Upper lobe of left lung (tissue), 4 donors: ENCODE measurements around the gene POU2F3.

Experiments
- EP300 ChIP-seq, 4 donors: sonication (generic); formaldehyde crosslinking; IDR thresholded peaks; one replicate each; pipeline ENCODE4 v1.5.1; 2017; ENCODE audit warnings: antibody characterized with exemption in 4 of 4, control low read depth in 2 of 4
- POLR2A ChIP-seq, 4 donors: fragments of 450-650 bp; IDR thresholded peaks; one replicate each; pipeline ENCODE4 v1.5.1; 2016 to 2017; ENCODE audit warnings: antibody characterized with exemption in 4 of 4, mild to moderate bottlenecking in 2 of 4
- TF ChIP-seq, protein P1 (sequence below), 6 experiments: fragments of 450-650 bp in 4 of 6; fragments of 200-600 bp in 2 of 6; sonication (generic) in 2 of 6; IDR thresholded peaks; one replicate each; pipeline ENCODE4 v1.5.1; 2016 to 2019; ENCODE audit warnings: antibody characterized with exemption in 6 of 6

DNA sequence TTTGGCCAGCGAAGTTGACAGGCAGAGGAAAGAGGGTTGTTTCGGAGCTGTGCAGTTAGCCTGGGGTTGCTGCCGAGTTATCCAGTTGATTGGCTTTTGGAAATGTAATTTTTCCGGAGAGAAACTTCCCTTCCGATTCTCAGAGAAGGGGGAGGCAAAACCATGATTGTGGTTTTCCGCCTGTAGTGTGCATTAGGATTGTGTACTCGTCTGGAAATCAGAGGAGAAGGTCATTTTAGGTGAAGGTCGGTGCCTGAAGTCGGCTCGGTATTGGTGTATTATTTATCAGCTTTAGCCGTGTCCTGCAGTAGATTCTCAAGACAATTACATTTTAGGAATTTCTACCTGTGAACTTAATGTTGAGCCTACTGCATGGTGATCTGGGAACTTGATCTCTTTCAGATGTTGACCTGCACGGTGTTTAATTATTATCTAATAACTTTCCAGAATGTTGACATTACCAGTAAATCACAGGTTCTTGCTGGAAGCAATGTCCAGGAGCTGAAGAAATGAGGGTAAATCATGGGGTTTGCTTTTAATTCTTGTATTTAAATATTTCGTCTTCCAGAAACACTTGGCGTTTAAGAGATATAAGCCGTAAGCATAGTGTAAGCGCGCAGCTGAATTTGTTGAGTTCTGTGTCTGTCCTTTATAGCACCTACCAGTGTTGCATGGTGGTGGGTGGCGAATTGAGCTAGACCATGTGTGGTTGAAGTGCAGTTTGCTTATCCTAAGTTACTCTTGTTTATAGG, 97.6 kb downstream of the POU2F3 start:
- TF ChIP-seq POLR2A (IDR thresholded peaks at IDR 0.05) (no peak), EP300 (IDR thresholded peaks at IDR 0.05) (no peak)
- TF ChIP-seq, protein P1, sequence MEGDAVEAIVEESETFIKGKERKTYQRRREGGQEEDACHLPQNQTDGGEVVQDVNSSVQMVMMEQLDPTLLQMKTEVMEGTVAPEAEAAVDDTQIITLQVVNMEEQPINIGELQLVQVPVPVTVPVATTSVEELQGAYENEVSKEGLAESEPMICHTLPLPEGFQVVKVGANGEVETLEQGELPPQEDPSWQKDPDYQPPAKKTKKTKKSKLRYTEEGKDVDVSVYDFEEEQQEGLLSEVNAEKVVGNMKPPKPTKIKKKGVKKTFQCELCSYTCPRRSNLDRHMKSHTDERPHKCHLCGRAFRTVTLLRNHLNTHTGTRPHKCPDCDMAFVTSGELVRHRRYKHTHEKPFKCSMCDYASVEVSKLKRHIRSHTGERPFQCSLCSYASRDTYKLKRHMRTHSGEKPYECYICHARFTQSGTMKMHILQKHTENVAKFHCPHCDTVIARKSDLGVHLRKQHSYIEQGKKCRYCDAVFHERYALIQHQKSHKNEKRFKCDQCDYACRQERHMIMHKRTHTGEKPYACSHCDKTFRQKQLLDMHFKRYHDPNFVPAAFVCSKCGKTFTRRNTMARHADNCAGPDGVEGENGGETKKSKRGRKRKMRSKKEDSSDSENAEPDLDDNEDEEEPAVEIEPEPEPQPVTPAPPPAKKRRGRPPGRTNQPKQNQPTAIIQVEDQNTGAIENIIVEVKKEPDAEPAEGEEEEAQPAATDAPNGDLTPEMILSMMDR (IDR thresholded peaks at IDR 0.05): no peak
